H9 (cell line): ENCODE results near the gene PPP1R26. TPM values are rescaled to one million over a fixed set of nuclear protein-coding genes. Genes with fewer than 3 reads are reported as not detected.

Source experiments
- DNase-seq: peaks from one replicate; pipeline ENCODE4 v3.0.0-alpha.2; 2017
- H2AFZ ChIP-seq: one replicate; pipeline ENCODE4 v1.6.1; 2013; ENCODE audit warnings: mild to moderate bottlenecking, low read length, control low read depth, moderate library complexity
- H2AK5ac ChIP-seq: 2 replicates; pipeline ENCODE4 v1.6.1; 2013; ENCODE audit warnings: low read length, control low read depth, mixed read lengths; ENCODE audit not compliant: insufficient read length
- H2BK120ac ChIP-seq: one replicate; pipeline ENCODE4 v1.6.1; 2013; ENCODE audit warnings: low read depth, mild to moderate bottlenecking, low read length, control low read depth, inconsistent platforms; ENCODE audit not compliant: poor library complexity, severe bottlenecking
- H2BK12ac ChIP-seq: 2 replicates; pipeline ENCODE4 v1.6.1; 2013; ENCODE audit warnings: low read length, control low read depth, mixed read lengths, low read depth; ENCODE audit not compliant: insufficient read length
- H2BK15ac ChIP-seq: 2 replicates; pipeline ENCODE4 v1.6.1; 2013; ENCODE audit warnings: low read depth, low read length, control low read depth
- H2BK20ac ChIP-seq: one replicate; pipeline ENCODE4 v1.6.1; 2013; ENCODE audit warnings: low read depth, mild to moderate bottlenecking, low read length, control low read depth, inconsistent platforms; ENCODE audit not compliant: poor library complexity, severe bottlenecking
- H2BK5ac ChIP-seq: 2 replicates; pipeline ENCODE4 v1.6.1; 2013; ENCODE audit warnings: low read length, control low read depth, mixed read lengths; ENCODE audit not compliant: insufficient read length
- H3K14ac ChIP-seq: 2 replicates; pipeline ENCODE4 v1.6.1; 2013; ENCODE audit warnings: low read length, control low read depth; ENCODE audit not compliant: insufficient read depth
- H3K18ac ChIP-seq: 2 replicates; pipeline ENCODE4 v1.6.1; 2013; ENCODE audit warnings: low read depth, mild to moderate bottlenecking, mixed read lengths, low read length, control low read depth; ENCODE audit not compliant: insufficient read length
- H3K23ac ChIP-seq: 2 replicates; pipeline ENCODE4 v1.6.1; 2013; ENCODE audit warnings: low read length, control low read depth, mixed read lengths, low read depth; ENCODE audit not compliant: insufficient read length
- H3K23me2 ChIP-seq: 2 replicates; pipeline ENCODE4 v1.6.1; 2013; ENCODE audit warnings: low read depth, mild to moderate bottlenecking, mixed read lengths, low read length, control low read depth; ENCODE audit not compliant: insufficient read length, poor library complexity, severe bottlenecking
- H3K27ac ChIP-seq: 2 replicates; pipeline ENCODE4 v1.5.1; 2013; ENCODE audit warnings: low read length, control low read depth, mixed read lengths, low read depth; ENCODE audit not compliant: insufficient read length
- H3K27me3 ChIP-seq: 2 replicates; pipeline ENCODE4 v1.6.1; 2013; ENCODE audit warnings: low read length, control low read depth, inconsistent platforms; ENCODE audit not compliant: insufficient read depth
- H3K4ac ChIP-seq: 2 replicates; pipeline ENCODE4 v1.6.1; 2013; ENCODE audit warnings: low read depth, mild to moderate bottlenecking, control low read depth, inconsistent platforms, low read length, moderate library complexity
- H3K4me1 ChIP-seq: 2 replicates; pipeline ENCODE4 v1.6.1; 2013; ENCODE audit warnings: low read length, control low read depth, inconsistent platforms; ENCODE audit not compliant: insufficient read depth
- H3K4me2 ChIP-seq: 2 replicates; pipeline ENCODE4 v1.6.1; 2013; ENCODE audit warnings: low read length, control low read depth, mixed read lengths; ENCODE audit not compliant: insufficient read length, insufficient read depth
- H3K56ac ChIP-seq: 2 replicates; pipeline ENCODE4 v1.6.1; 2013; ENCODE audit warnings: low read depth, mild to moderate bottlenecking, mixed read lengths, low read length, control low read depth; ENCODE audit not compliant: insufficient read length
- H3K79me1 ChIP-seq: 2 replicates; pipeline ENCODE4 v1.6.1; 2013; ENCODE audit warnings: low read depth, mild to moderate bottlenecking, moderate library complexity, low read length, control low read depth, inconsistent platforms; ENCODE audit not compliant: insufficient read depth, poor library complexity, severe bottlenecking
- H3K79me2 ChIP-seq: 2 replicates; pipeline ENCODE4 v1.6.1; 2013; ENCODE audit warnings: low read length, control low read depth, inconsistent platforms; ENCODE audit not compliant: insufficient read depth
- H3K9ac ChIP-seq: 2 replicates; pipeline ENCODE4 v1.6.1; 2013; ENCODE audit warnings: low read length, control low read depth, mixed read lengths; ENCODE audit not compliant: insufficient read length; ENCODE audit errors: extremely low read depth
- H3K9me3 ChIP-seq: one replicate; pipeline ENCODE4 v1.6.1; 2013; ENCODE audit warnings: low read depth, low read length, inconsistent platforms; ENCODE audit not compliant: control insufficient read depth
- H3T11ph ChIP-seq: one replicate; pipeline ENCODE4 v1.6.1; 2013; ENCODE audit warnings: mild to moderate bottlenecking, low read length, control low read depth, inconsistent platforms
- H4K20me1 ChIP-seq: one replicate; pipeline ENCODE4 v1.6.1; 2013; ENCODE audit not compliant: control insufficient read depth, insufficient read length, insufficient read depth
- H4K5ac ChIP-seq: 2 replicates; pipeline ENCODE4 v1.6.1; 2013; ENCODE audit warnings: low read depth, mild to moderate bottlenecking, mixed read lengths, low read length, control low read depth; ENCODE audit not compliant: insufficient read length
- H4K8ac ChIP-seq: replicated peaks from 2 replicates; pipeline ENCODE4 v1.6.1; 2013; ENCODE audit warnings: low read length, control low read depth, mixed read lengths, low read depth; ENCODE audit not compliant: insufficient read length
- H4K91ac ChIP-seq: 2 replicates; pipeline ENCODE4 v1.6.1; 2013; ENCODE audit warnings: low read depth, mild to moderate bottlenecking, moderate library complexity, mixed read lengths, low read length, control low read depth; ENCODE audit not compliant: insufficient read length
- H3K27ac Mint-ChIP-seq, 3 experiments: 2 replicates in 2 of 3; 3 replicates in 1 of 3; pipeline ENCODE4 v1.8.0; 2020 to 2021; ENCODE audit warnings: mixed read lengths in 3 of 3, mild to moderate bottlenecking in 1 of 3, moderate library complexity in 1 of 3
- H3K27me3 Mint-ChIP-seq: 2 replicates; pipeline ENCODE4 v1.8.0; 2021; ENCODE audit warnings: low read depth, mild to moderate bottlenecking, moderate library complexity, mixed read lengths
- H3K36me3 Mint-ChIP-seq, 3 experiments: 2 replicates in 2 of 3; 3 replicates in 1 of 3; pipeline ENCODE4 v1.8.0; 2020 to 2021; ENCODE audit warnings: low read depth in 3 of 3, mixed read lengths in 3 of 3; ENCODE audit not compliant: insufficient read depth in 1 of 3
- H3K4me1 Mint-ChIP-seq, 2 experiments: 2 replicates each; pipeline ENCODE4 v1.8.0; 2020; ENCODE audit warnings: mixed read lengths in 2 of 2
- H3K4me3 Mint-ChIP-seq, 2 experiments: 2 replicates in 1 of 2; 3 replicates in 1 of 2; pipeline ENCODE4 v1.8.0; 2020 to 2021; ENCODE audit warnings: mild to moderate bottlenecking in 2 of 2, mixed read lengths in 2 of 2, moderate library complexity in 1 of 2
- H3K9me3 Mint-ChIP-seq, 2 experiments: 2 replicates in 1 of 2; 3 replicates in 1 of 2; pipeline ENCODE4 v1.8.0; 2020; ENCODE audit warnings: mild to moderate bottlenecking in 2 of 2, mixed read lengths in 2 of 2, moderate library complexity in 1 of 2
- WGBS: extraction: QIAGEN DNeasy Blood & Tissue Kit; methylation state at CpG from one replicate; pipeline ENCODE4 v1.1.7; 2013; ENCODE audit warnings: missing lambda C conversion rate, low lambda C conversion rate, mixed read lengths; ENCODE audit not compliant: insufficient read length; ENCODE audit errors: extremely low coverage; 5-methylcytosine and 5-hydroxymethylcytosine counted together
- total RNA-seq: library from RNA; stranded (reverse); gene quantifications from 2 replicates; pipeline ENCODE4 v1.2.1, GENCODE V29; 2021
- TF ChIP-seq, protein P1 (sequence below): fragments of 200-600 bp; sonication (generic); conservative IDR thresholded peaks from 3 replicates; pipeline ENCODE4 v1.8.0; 2021; ENCODE audit warnings: antibody characterized with exemption, mild to moderate bottlenecking

The PPP1R26 gene
- total RNA-seq, 1 experiment from 2014 or later = 38.0 TPM

DNA sequence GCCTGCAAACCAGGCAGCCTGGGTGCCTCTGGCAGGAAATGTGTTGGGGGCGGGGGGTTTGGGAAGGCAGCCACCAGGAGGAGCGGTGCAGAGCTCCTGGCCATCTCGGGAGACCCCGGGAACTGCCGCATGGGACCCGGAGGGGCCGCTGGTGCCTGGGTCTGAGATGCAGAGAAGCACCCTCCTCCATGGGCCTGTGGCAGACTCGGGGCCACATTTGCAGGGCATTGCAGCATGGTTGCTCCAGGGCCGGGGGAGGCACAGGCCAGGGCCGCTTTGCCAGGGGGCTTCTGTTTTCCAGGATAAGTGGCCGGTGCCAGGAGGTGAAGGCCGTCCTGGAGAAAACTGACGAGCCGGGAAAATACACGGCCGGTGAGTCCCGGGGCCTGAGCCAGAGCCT is 43.3 kb downstream of the PPP1R26 start:
- Histone ChIP-seq H3T11ph (no peak overlapping the region), H3K56ac (no peak overlapping the region), H4K5ac (no peak overlapping the region), H3K23ac (no peak overlapping the region), H4K91ac (no peak overlapping the region), H3K4me2 (no peak overlapping the region), H3K9ac (no peak overlapping the region), H3K27ac (no peak overlapping the region), H3K4me1 (no peaks in the 10 kb centered on the region; the same call in 1 of the 2 replicates), H3K23me2 (no peaks in the 10 kb centered on the region), H2AFZ (no peak overlapping the region), H4K8ac (no peak overlapping the region), H2BK120ac (no peak overlapping the region), H3K79me2 (no peaks in the 10 kb centered on the region), H2BK5ac (no peak overlapping the region), H3K18ac (no peak overlapping the region), H2BK20ac (no peak overlapping the region), H2BK15ac (no peak overlapping the region), H3K79me1 (no peaks in the 10 kb centered on the region), H3K9me3 (no peaks in the 10 kb centered on the region), H3K14ac (no peak overlapping the region), H2BK12ac (no peak overlapping the region), H3K27me3 (no peaks in the 10 kb centered on the region), H3K4ac (no peak overlapping the region), H4K20me1 (no peaks in the 10 kb centered on the region), H2AK5ac (no peak overlapping the region)
- TF ChIP-seq, protein P1, sequence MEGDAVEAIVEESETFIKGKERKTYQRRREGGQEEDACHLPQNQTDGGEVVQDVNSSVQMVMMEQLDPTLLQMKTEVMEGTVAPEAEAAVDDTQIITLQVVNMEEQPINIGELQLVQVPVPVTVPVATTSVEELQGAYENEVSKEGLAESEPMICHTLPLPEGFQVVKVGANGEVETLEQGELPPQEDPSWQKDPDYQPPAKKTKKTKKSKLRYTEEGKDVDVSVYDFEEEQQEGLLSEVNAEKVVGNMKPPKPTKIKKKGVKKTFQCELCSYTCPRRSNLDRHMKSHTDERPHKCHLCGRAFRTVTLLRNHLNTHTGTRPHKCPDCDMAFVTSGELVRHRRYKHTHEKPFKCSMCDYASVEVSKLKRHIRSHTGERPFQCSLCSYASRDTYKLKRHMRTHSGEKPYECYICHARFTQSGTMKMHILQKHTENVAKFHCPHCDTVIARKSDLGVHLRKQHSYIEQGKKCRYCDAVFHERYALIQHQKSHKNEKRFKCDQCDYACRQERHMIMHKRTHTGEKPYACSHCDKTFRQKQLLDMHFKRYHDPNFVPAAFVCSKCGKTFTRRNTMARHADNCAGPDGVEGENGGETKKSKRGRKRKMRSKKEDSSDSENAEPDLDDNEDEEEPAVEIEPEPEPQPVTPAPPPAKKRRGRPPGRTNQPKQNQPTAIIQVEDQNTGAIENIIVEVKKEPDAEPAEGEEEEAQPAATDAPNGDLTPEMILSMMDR = no peak
- H3K27me3 Mint-ChIP-seq = peaks cover 2% of the 10 kb centered on the region; the same call in 1 of the 2 replicates
- WGBS = no CpG with 5 or more reads among the region's 17 CpGs
- peaks cover 4 to 11% of the 10 kb centered on the region in 2 experiments; a peak in 3 of 4 replicates for H3K4me1 Mint-ChIP-seq
- no peak for DNase-seq
- H3K27ac Mint-ChIP-seq = no peak overlapping the region
- no peaks in the 10 kb centered on the region for H3K36me3 Mint-ChIP-seq
- H3K4me3 Mint-ChIP-seq = no peak overlapping the region
- peaks cover 0 to 5% of the 10 kb centered on the region in 2 experiments; a peak in 2 of 5 replicates for H3K9me3 Mint-ChIP-seq
